GM18868 (cell line): ENCODE results near the gene IL36B.

Experiments used
- ATAC-seq: cut with Tn5 transposase; IDR thresholded peaks from one replicate; pipeline ENCODE4 v1.9.1; 2021; ENCODE audit warnings: mild to moderate bottlenecking, moderate library complexity; ENCODE audit not compliant: unreplicated experiment

The IL36B gene

DNA sequence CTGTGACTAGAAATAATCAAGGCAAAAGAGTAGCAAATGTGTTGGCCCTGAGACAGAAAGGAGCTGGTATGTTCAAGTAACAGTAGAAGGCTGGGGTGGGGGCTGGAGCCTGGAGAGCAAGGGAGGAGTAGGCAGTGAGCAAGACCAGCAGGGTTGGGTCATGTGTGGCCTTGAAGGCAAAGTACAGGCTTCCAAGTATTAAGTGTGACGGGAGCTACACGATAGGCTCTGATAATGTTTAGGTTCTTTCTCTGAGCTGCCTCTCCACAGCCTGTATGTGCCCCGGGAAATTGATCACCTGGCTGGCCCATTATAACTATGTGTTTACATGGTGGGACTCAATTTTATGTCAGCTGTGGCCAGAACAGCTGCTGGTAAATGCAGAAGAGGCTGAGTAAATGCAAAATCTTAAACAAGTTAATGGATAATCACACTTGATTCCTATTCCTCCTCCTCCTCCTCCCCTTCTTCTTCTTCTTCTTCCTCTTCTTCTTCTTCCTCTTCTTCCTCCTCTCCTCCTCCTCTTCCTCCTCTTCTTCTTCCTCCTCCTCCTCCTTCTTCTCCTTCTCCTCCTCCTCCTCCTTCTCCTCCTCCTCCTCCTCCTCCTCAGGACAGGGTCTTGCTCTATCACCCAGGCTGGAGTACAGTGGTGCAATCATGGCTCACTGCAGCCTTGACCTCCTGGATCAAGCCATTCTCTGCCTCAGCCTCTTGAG is 24.4 kb upstream of the IL36B start:
- no peak for ATAC-seq

DNA sequence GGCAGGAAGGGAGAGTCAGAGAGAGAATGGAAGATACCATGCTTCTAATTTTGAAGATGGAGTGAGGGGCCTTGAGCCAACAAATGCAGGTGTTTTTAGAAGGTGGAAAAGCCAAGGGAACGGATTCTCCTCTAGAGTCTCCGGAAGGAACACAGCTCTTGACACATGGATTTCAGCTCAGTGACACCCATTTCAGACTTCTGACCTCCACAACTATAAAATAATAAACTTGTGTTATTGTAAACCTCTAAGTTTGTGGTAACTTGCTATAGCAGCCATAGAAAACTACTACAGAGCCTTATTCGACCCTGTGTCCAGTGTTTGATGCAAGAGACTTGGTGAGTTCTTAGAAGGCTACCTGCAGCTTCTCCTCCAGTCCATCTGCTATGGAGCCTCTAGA is 22.9 kb upstream of the IL36B start:
- no peak for ATAC-seq

DNA sequence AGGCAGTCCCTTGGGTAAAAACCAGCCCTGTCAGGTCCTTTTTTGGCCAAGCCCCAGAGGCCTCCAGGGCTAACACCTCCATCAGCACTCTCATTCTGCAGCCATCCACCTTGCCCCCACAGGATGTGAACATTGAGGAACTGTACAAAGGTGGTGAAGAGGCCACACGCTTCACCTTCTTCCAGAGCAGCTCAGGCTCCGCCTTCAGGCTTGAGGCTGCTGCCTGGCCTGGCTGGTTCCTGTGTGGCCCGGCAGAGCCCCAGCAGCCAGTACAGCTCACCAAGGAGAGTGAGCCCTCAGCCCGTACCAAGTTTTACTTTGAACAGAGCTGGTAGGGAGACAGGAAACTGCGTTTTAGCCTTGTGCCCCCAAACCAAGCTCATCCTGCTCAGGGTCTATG is 22.4 kb upstream of the IL36B start:
- no peak for ATAC-seq

DNA sequence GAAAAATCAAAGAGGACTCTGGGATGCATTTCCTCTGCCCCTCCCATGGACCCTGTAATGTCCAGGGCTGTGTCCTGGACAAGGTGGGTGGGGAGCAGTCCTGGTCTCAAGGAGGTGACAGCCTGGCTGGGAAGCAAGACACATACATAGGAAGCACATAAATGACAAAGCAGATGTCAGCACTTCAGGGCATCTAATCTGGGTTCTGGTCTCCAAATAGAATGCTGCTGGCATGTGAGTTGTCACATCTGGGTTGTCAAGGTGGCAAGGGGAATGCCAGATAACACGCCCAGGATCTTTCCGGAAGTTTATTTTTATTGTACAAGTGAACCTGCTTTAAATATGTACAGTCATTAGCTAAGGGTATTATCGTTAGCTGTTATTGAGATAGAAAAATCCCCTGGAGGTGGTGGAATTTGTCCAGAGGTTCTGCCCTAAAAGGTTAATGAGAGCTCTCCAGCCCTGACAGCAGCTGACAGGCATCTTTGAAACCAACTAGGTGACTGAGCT is 20.7 kb upstream of the IL36B start:
- ATAC-seq, result no peak

DNA sequence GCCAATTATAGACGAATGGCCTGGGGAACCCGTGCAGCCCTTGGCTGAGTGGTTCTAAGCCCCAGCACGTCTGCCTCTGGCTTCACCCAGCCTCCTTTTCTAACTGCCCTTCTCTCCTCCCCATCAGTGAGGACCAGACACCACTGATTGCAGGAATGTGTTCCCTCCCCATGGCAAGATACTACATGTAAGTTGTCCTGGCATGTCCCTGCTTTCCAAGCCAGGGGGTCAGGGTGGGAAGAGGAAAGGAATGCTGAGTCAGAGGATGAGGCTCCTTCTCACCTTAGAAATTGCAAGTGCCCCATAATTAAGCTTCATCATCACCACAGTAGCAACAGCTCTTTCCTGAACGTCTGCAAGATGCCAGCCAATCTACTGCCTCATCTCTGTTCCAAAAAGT is 19.9 kb upstream of the IL36B start:
- ATAC-seq, result no peak

DNA sequence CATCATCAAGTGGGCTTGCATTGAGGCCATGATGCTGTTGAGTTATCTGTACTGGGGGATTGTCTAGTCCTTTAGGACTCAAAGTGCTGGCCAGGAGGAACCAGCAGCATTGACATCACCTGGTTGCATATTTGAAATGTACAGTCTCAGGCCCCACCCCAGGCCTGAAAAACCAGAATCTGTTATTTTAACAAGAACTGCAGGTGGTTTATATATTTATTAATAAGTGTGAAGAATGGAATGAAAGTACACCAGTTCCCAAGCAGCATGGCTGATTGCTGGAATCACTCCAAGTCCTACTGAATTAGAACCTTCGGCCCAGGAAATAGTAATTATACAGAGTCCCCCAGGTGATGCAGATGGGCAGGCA is 17.9 kb upstream of the IL36B start:
- ATAC-seq, result no peak

DNA sequence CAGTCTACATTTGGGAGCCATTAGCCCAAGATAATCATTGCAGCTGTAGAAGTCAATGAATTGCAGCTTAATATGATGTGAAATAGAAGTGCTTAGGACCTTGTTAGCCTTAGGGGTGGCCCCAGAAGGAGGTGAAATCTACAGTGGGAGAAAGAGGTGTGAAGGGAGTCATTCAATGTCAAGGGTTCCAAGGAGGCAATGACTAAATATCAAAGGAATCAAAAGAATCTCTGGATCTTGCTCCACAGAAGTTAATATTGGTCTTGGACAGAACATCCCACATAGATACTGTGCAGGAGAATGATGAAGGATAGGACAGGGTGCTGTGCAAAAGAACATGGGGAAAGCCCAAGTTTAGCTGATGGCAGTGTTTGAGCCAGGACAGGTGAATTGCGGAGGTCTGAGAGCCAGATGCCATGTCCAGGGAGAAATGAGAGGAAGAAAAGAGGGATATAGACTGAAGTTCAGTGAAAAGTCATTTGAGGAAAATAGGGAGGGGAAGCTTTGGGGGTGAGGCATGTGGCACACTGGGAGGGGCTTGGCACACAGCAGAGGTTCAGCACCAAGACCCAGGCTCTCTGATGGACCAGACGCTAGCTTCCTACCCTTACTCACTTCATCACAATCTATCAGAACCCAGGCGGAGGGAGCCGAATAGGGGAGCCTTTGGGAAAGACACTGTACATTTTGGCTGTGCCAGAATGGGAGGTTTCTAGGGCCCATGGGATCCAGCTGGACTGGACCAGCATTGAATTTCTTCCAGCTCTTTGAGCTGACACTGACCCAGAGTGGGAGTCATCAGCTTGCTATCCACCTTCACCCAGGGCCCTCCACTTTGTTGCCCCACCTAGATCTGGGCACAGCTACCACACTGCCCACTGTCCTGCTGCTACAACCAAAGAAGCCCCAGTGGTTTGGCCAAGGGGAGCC is 17.3 kb upstream of the IL36B start:
- ATAC-seq, result no peak

DNA sequence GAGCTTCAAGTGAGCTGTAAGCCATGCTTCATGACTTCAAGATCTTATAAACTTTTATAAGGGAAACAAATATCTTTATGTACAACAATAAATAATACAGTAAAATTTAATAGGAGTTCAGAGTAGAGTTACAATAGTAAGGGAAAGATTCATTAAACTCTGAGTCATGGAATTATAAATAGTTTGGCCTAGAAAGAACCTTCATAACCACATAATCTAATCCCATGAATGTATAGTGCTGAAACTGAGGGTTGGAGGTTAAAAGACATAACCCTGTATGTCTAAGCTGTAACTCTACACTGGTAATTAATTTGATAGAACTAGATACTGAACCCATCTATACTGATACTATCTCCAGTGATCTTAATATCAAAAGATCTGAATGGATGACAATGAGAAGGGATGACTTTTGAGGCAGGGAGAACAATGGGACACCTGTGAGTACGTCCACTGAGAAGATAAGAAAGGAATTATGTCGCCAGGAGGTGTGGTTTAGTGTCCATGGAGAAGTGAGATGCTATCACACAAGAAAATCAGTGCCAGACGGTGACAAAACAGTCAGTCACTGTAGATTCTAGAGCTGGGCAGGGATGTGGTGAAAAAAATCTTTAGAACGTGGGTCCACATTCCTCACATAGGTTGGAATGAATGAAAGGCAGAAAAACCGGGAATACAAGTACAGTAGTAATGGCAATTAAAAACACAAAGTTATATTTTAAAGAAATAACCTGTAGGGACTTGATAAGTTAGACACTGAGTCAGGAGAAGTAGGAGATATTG is 16.2 kb upstream of the IL36B start:
- ATAC-seq, result no peak

DNA sequence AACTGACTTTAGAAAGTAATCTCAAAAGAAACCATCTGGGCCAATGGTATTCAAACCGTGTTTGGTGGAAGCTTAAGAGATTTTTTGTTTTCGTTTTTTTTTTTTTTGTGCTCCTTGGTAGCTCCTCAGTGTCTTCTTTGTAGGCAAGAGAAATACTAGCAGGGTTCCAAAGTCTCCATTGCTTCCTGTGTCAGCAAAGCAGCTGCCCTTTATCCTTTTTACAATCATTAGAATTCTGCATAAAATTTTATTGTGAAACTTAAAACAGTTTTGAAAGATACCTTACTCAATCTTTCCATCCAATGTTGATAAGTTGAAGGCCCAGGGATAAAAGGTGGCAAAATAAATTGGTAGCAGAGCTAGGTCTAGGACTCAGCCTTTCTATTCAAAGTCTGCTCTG is 15.6 kb upstream of the IL36B start:
- ATAC-seq, result no peak

DNA sequence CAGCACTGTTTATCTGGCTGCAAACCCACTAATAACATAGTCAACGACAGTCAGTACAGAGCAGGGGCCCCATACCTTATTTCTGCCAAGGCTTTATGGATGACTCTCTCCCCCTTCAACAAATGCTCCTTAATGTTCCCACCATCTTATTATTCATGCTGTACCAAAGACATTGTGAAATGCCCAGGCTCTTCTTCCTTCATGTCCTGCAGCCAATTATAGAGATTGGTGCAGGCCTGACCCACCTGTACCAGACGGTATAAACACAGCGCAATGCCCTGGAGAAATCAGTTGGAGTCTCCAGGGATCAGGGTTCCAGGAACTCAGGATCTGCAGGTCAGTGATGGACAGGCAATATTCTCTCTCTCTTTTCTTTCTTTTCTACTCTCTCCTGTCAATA is 15.0 kb upstream of the IL36B start, which contains the start of gene IL1F10:
TSS of gene IL1F10 (plus strand) at position 290 of the 400 bp plus-strand sequence. CDS start 4,769 bp downstream, outside the sequence.
- ATAC-seq, result no peak

DNA sequence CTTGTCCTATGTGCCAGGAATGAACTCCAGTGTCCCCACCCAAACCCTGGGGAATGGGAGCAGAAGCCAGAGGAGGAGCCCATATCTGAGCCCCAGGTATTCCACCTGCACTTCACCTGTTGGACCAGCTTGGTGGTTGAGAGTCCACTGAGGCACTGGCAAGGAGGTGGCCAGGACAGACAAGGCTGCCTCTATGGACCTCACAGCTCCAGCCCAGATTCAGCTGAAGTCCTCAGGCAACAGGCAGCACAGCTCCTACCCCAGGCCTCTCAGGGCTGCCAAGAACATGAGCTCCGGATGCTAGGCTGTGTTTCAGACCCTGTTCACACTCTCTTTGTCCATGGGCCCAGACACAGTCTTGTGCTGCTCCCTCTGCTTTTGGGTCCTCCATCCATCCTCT is 12.2 kb upstream of the IL36B start:
- ATAC-seq, result no peak

DNA sequence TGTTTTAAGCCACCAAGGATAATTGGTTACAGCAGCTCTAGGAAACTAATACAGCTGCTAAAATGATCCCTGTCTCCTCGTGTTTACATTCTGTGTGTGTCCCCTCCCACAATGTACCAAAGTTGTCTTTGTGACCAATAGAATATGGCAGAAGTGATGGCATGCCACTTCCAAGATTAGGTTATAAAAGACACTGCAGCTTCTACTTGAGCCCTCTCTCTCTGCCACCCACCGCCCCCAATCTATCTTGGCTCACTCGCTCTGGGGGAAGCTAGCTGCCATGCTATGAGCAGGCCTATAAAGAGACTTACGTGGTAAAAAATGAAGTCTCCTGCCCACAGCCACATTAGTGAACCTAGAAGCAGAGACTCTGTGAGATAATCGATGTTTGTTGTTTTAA is 11.6 kb upstream of the IL36B start:
- no peak for ATAC-seq

DNA sequence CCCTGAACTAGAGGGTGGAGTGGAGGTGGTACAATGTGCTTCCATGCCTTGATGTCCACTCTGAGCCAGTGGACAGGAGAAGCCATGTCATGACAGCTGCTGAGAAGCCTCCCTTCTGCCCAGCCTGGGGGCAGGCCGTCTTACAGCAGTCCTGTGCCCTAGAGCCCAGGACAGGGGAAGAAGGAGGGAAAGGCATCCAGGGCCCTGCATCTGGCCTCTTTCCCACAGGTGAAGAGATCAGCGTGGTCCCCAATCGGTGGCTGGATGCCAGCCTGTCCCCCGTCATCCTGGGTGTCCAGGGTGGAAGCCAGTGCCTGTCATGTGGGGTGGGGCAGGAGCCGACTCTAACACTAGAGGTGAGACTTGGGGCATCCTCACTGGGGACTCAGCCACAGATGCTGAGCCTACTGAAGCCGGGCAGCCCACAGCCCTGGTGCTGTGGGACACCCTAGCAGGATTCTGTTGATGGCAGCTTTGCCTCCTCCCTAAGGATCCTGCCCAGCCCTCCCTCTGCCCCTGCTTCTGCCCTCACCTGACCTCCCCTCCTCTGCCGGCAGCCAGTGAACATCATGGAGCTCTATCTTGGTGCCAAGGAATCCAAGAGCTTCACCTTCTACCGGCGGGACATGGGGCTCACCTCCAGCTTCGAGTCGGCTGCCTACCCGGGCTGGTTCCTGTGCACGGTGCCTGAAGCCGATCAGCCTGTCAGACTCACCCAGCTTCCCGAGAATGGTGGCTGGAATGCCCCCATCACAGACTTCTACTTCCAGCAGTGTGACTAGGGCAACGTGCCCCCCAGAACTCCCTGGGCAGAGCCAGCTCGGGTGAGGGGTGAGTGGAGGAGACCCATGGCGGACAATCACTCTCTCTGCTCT is 9.5 kb upstream of the IL36B start:
- no peak for ATAC-seq

DNA sequence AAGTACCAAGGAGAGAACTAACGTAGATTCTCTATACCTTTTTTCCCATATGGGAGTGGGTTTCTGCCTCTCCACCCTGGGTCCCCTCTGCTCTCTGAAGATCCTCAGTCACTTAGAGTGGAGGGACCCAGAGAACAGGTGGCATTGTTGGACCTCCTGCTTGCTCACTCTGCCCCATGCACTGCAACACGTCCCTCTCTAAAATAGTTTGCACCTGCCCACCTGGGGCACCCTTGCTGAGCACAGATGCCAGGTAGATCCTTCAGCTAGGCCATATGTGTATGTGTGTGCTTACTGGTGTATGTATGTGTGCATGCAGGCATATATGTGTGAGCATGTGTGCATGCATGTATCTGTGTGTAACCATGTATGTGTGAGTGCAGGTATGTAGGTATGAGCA is 8.6 kb upstream of the IL36B start:
- ATAC-seq, result no peak

DNA sequence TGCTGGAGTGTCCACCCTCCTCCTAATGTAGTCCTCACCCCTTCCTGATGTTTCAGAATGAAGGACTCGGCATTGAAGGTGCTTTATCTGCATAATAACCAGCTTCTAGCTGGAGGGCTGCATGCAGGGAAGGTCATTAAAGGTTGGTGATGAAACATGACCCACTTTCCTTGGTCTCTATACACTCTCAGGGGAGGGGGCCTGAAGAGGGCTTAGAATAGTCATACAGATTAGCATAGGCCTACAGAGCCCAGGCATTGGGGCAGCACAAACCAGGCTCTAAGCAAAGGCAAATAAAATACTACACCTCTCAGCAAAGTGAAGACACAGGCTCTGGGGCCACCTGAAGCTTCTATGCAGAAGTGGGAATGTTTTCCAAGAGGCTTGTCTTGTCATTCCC is 8.1 kb upstream of the IL36B start:
- ATAC-seq, result no peak

DNA sequence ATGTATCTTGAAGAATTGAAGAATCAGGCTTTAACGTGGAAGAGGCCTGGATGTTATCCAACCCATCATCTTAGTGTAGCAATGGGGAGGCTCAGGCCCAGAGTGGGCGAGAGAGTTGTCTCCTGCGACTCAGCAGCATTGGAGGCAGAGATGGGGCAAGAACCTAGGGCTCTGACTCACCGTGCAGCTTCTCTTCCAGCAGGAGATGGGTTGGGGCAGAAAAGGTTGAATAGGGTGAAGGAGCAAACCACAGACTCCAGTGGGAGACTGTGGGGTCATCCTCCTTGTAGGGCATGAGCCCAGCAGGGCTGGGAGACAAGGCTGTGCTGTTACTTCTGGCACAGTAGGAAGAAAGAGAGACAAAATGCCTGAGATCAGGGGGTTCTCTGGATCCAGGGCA is 7.7 kb upstream of the IL36B start:
- ATAC-seq, result no peak

DNA sequence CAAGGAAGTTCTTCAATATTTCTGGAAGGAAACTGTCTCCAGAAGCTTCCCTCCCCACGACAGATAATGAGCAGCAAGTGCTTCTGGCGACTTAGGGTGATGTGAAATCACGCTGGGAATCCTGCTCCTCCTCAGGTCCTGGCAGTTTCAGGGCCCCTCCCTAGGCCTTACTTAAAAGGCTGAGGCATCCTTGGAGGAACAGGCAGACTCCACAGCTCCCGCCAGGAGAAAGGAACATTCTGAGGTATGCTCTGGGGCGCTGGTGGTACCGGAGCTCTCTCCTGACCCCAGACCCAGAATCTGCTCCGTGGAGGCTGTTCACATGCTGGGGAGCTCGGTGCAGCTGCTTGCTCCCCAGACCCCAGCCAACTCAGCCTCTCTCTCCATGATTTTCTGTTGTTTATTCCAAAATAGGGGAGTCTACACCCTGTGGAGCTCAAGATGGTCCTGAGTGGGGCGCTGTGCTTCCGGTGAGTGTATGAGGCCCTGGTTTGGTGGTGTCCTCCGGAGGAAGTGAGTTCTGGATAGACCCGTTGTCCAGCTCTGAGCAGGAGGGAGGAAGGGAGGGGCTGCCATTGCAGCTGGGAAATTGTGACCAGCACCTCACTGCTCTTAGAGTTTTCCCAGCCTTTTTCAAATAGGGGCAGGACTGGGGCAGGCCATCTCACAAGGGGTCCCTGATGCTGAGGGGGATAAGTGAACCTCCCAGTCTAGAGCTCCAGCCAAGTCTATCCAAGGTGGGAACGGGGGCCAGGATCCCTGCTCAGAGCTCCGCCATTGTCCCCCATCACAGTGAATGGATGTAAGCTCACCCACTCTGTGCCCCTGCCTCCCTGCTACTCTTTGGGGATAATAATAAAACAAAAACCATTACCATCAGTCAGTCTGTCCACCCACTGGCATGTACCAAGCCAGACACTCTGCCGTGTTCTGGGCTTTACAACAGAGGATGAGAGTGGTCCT is 6.6 kb upstream of the IL36B start, which contains the start of gene IL36RN:
TSS of gene IL36RN (plus strand) at position 201 of the 963 bp plus-strand sequence. CDS start at position 442, 241 bp downstream.
- no peak for ATAC-seq

DNA sequence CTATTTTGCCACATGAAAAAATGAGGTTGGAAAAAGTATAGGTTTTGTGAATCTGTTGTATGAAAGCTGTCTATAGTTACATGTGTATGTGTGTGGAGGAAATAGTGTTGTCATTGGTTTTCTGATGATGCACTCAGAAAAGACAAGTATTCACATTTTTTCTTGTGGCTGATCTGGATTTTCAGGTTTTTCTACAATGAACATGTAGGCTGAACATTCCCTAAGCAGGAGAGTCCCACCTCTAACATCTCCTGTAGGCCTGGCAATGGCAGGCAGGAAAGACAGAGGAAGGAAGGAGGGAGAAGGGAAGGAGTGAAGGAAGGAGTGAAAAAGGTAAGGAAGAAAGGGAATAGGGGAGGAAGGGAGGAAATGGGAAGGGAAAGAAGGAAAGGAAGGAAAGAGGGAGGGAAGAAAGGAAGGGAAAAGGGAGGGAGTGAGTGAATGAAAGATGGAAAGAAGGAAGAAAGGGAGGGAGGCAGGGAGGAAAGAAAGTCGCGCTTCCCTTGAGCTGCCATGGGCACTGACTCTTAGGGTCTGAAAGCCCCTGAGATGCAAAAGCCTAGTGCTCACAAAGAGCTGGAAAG is 5.8 kb upstream of the IL36B start:
- no peak for ATAC-seq

DNA sequence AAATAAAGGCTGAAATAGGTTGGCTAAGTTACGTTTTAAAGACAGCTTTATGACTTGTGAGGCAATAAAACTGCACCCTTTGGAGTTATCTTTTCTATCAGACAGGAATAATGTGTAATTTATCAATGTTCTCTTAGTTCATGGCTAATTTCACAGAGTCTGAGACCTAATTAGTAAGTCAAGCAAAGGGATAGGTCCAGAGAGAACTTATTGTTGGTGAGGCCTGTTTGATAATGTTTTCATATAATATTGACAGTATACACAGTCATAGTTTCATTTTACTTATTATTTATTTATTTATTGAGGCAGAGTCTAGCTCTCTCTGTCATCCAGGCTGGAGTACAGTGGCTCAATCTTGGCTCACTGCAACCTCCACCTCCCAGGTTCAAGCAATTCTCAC is 4.5 kb upstream of the IL36B start:
- no peak for ATAC-seq
